GM19025 (cell line): Measurements from ENCODE around the gene ST3GAL6.

Experiments used
- ATAC-seq: cut with Tn5 transposase; IDR thresholded peaks from one replicate; pipeline ENCODE4 v1.9.1; 2021; ENCODE audit warnings: mild to moderate bottlenecking, low read depth, moderate library complexity; ENCODE audit not compliant: unreplicated experiment

Gene ST3GAL6, protein sequence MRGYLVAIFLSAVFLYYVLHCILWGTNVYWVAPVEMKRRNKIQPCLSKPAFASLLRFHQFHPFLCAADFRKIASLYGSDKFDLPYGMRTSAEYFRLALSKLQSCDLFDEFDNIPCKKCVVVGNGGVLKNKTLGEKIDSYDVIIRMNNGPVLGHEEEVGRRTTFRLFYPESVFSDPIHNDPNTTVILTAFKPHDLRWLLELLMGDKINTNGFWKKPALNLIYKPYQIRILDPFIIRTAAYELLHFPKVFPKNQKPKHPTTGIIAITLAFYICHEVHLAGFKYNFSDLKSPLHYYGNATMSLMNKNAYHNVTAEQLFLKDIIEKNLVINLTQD

DNA sequence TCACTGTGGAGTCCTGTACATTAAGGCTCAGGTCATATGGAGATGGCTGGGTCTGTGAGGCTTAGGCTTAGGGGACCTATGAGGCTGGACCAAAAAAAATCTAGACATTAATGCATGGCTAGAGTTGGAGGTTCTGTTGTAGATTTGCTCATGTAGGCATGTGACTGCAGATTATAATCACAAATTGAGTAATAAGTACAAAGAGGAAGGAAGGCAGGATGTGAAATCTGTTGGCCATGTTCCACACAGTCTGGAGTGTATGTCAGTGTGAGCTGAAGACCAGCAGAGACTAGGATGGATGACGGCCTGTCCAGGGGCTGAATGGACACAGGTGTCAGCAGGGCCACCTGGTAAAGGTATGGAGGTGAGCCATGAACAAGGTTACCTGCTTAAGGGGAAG, at the start of gene ST3GAL6:
Gene ST3GAL6, plus strand, starts transcription at position 265 of the 400 bp plus-strand sequence. CDS start 5,101 bp downstream, outside the sequence.
- ATAC-seq = no peak

DNA sequence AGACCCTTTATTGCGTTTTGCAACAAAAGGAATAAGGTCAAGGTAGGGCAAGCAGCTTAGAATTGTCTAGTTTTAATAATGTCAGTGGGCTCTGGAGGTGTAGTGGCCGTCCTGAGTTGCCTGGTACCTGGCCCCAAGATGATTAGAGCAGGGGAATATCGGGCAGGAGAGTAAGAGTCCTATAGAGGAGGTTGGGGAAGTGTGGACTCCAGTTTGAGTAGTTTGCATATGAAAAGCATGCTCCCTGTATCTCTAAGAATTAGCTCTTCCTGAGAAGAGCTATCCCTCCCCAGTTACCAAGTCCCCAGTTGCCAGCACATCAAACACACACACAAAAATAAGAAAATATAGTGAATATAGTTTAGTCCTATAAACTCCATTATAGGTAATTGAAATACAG, 49.2 kb upstream of the ST3GAL6 start:
- ATAC-seq = no peak

DNA sequence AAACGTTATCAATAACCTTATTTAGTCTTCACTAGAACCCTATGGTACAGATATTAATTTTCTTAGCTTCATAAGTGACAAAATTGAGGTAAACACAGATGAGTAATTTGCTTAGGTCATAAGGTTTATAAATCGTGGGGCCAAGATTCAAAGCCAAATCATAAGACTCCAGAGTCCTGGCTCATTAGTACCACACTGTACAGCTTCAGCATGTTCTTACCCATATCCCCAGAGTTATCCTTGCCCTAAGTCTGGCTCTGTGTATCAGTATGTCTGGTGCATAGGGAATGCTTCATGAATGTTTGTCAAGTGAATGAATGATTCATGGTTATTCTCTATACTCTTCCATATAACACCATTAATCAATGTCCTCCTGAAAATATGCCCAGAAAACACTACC, 45.6 kb upstream of the ST3GAL6 start:
- no peak for ATAC-seq

DNA sequence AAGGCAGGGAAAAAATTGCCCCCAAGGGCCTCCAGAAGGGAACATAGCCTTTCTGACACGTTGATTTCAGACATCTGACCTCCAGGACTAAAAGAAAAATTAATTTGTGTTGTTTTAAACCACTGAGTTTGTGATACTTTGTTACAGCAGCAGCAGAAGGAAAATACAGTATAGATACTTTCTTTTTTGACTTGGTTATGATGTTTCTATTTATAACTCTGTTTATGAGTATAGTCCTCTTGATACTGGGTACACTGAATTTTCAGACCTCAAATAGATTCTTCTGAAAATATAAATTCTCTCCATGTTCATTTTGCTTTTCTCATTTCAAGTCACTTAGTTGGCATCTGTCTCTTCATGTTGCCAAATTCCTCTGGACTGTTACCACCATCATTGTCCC, 44.4 kb upstream of the ST3GAL6 start:
- ATAC-seq = no peak

DNA sequence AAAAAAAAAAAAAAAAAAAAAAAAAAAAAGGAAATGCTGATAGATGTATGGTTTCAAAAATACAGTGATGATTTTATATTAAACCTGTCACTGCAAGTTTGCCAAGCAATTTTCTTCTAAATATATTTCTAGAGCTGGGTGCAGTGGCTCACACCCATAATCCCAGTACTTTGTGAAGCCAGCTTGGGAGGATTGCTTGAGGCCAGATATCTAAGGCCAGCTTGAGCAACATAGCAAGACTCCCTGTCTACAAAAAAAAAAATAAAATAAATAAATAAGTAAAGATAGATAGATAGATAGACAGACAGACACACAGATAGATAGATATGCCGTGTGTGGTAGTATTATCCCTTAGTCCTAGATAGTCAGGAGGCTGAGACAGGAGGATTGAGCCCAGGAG, 41.4 kb upstream of the ST3GAL6 start:
- ATAC-seq = no peak

DNA sequence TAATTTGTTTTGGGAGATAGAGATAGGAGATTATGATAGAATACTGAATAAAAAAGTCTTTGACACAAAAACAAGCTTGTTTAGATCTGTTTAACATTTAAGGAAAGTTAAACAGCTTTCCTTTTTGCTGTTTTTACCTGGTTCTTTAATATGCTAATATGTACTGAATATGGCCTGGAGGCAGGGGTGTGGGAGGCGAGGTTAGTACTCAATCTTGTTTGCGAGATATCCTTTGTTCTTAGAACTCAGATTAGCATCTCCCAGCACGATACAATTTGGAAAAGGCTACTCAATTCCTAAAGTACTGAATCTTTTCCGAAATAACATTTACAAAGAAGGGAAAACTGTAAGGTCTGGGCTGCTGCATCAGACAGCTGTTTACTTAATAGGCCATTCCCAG, 40.8 kb upstream of the ST3GAL6 start:
- no peak for ATAC-seq

DNA sequence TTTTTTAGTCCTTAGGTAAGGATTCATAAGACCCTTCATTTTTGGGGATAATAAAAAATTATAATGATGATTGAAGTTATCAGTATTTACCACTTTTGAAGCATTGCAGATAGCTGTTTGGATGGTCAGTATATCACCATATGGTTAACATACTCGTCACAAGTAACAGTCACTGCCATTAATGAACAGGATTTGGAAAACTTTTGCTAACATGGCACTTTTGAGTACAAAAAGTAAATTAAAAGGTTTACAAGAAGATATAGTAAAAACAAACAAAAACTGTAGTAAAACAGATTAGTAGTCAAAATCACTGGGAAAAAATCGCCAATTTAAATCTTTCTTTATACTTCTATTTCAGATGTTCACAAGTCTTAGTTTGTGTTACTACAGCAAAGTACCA, 37.8 kb upstream of the ST3GAL6 start:
- no peak for ATAC-seq

DNA sequence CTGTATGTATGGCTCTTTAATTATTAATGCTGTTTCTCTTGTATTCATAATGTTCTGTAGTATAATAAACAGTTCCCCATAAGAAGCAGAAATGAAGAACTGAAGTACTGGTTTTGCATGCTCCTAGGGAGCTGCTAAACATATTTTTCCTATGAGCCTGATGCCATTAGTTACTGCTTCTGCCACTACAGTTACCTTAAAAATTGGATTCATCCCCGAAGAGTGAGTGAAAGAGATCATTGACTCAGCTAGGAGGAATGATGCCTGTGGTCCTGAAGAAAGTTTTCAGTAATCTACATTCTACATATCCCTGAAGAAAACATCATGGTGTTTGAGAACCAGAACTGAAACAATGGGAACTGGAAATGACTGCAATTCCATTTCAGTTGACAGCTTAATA, 37.1 kb upstream of the ST3GAL6 start:
- ATAC-seq = no peak

DNA sequence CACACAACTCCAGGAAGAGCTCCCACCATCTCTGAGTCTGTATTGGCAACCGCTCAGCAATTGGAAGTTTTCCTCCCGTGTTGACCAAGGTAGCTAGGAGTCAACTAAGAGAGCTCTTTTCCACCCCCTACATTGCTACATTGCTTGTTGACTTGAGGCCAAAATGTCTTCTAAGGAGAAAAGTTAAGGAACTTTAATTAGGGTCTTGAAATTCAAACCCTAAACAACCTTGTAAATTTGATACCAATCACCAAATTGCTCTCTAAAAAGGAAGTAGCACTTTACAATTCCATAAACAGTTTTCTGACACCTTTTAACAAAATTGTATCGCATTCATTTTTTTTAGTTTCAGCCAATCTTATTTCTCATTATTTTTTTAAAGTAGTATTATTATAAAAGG, 35.5 kb upstream of the ST3GAL6 start:
- ATAC-seq = no peak

DNA sequence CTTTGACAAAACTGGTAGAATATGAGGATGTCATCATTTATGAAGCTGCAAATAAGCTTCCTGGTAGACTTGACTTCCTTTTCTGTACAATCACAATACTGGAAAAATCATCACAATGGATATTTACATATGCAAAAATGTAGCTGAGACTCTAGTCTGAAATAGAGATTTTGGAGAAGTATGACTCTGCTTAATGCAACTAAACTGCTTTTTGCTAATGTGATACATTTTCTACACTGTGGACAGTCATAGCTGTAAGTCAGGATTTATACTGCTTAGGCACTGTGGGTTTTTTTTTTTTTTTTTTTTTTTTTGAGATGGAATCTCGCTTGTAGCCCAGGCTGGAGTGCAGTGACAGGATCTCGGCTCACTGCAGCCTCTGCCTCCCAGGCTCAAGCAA, 34.5 kb upstream of the ST3GAL6 start:
- no peak for ATAC-seq

DNA sequence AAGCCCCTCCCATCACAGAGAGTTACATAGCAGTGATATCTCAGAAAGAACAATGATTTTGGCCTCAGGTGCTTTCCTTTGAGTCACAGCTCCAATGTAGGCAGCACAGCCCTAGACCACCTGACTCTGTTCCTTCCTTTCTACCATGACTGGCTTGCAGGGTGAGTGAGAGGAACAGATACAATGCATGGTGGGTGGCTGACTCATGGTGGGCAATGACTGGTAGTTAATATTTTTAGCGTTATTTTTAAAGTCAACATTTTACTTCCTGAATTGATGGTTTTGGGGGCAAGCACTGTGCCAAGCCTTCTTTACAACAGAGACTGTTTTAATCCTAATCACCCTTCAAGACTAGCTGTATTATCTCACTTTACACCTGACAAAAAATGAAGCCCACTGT, 32.8 kb upstream of the ST3GAL6 start:
- no peak for ATAC-seq

DNA sequence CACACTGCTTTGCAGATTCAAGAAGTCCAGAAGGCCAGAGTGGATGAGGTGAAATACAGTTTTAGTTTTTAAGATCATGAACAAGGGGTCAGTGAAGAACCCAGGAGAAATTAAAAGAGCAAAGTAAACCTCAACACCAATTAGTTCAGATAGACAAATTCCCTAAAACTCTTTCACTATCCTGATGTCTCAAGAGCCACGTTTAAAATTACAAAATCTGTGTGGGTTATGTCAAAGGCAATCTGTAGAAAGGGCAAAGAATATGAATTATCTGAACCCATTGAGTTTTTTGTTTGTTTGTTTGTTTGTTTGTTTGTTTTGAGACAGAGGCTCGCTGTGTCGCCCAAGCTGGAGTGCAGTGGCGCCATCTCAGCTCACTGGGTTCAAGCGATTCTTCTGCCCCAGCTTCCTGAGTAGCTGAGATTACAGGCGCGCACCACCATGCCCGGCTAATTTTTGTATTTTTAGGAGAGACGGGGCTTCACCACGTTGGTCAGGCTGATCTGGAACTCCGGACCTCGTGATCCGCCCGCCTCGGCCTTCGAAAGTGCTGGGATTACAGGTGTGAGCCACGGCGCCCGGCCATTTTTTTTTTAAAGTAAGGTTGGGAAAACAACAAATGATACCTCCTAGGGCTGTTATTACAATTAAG, 32.1 kb upstream of the ST3GAL6 start:
- no peak for ATAC-seq

DNA sequence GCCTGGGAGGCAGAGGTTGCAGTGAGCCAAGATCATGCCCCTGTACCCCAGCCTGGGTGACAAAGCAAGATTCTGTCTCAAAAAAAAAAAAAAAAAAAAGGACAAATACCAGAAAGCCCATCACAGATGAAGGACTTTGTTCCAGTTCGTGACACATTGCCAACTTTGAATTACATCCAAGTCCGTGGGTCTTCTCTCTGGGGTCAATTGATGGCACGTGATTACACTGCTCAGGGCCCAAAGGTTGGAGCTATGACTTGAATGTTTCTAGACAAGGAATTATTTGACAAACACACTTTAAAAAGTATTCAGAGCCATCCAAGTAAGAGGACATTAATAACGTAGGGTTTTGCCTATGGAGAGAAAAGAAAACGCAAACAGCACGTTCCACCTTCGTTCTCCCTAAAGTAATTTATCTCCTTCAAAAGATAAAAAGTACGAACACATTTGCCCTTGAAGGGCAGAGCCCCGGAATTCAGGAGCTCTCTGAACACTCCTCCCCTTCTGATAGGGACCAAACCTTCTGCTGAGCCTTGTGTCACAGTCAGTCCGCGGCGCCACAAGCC, 31.3 kb upstream of the ST3GAL6 start:
- ATAC-seq = peak; percentile 27

DNA sequence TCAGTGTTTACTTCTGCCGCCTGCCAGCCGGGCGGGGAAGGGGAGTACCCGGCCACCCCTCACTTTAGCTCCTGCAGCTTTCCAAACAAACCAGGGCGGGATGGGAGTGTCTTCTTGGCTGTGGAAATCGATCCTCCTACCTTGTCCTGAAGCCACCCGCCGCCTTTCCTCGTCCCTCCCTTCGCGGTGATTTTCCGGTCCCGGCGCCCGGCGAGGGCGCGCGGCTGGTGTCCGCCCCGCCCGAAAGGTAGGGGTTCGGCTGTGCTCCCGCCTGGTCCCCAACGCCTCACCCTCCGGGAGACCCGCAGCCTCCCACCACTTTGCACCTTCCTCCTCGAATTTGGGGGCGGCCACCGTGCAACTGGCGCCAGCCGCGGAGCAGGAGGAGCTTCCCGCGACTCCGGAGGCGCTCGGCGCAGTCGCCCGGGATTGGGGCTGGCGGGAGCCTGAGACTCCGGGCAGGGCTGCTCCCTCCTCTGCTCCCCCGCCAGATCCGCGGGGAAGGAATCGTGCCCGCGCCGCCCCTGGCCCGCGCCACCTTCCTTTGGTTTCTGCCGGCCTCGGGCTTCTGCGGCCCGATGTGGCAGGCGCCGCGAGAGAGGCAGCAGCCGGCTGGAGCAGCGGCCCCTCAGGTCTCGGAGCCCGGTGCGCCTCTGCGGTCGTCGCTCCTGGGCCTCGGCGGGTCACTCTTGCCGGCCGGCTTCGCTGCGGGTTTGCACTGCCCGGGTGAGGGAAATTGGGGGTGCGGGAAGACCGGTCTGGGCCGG, 30.7 kb upstream of the ST3GAL6 start:
- peak; percentile 29 for ATAC-seq

DNA sequence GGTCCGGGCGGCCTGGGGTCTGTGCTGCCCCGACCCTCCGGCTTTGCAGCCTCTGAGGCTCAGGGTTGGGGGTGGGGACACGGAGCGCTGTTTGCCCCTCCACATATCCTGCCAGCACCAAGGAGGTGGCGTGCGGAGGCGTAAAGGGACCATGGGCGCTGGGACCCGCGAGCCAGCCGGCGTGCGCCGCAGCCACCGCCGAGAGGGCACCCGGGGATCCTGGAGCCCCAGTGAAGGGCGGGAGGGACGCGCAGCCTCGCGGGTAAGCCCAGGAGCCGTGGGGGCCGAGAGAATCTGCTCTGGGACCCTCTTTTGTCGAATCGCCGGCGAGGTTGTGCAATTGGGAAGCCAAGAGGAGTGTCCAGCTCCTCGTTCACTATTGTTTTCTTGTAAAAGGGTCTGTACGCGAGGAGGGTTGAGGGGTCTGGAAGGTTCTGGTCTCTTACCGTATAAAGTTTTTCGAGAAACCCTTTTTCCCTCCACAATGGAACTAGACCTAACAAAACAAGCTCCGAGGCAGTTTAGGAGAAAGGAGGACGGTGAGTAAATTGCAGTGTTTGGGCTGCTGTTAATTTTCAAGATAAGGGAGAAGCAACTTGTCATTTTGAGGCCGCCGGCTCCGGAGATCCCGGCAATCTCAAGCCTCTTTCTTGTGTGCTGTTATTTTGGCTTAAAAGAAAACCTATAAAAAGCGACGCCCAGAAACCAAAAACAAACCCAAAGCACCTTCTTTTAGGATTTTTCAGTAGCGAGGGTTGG, 29.9 kb upstream of the ST3GAL6 start:
- ATAC-seq = peak; percentile 20

DNA sequence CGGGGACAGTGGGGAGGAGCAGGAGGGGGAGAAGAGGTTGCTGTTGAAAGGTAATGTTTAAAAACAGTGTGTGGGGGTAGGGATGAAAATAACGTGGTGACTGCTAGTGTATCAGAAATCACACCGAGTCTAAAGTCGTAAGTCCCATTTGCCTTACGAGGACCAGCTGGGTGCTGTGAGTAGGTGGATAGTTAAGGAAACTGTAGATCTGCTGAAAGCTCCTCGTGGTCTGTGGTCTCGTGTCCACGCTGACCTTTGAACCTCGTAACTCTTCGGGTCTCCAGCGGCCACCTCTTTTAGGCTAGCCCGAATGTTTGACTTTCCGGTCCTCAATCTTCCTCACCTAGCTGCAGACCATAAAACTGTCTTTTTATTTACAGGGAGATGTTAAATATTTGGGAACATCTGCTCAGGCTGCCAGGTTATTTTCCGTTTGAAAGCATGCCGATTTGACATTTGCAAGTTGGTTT, 29.3 kb upstream of the ST3GAL6 start:
- ATAC-seq = peak; percentile 31

DNA sequence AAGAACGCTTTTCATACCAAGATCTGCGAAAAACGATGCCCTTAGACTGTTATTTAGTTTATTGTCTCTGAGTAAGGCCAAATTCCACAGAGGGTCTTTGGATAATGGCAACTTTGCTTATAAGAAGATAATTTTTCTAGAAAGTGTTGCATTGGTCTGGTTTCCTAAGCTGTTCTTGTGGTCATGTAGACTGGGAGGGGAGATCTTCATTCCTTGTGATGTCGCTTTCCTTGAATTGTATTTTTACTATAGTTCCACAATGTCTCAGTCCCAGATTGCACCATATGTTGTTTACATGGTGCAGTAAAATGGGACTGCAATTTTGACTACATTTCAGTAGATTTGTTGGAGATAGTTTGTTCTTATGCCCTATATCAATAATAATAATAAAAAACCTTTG, 28.8 kb upstream of the ST3GAL6 start:
- no peak for ATAC-seq

DNA sequence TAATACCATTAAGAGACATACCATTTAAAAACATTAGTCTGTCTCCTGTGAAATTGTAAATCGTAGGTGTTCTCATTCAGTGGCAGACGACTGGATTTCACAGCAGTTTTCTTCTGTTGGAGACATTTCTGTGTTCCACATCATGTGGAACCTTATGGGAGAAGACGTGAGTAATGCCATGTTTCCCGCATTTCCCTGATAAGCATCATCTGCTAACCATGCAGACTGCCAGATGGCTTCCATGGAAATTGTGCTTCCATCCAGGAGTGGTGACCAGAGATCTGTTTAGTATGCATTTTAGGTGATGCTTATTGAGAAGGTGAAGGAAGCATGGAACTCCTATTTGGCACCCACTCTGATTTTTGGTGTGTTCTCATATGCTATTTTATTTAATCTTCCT, 28.4 kb upstream of the ST3GAL6 start:
- ATAC-seq = no peak

DNA sequence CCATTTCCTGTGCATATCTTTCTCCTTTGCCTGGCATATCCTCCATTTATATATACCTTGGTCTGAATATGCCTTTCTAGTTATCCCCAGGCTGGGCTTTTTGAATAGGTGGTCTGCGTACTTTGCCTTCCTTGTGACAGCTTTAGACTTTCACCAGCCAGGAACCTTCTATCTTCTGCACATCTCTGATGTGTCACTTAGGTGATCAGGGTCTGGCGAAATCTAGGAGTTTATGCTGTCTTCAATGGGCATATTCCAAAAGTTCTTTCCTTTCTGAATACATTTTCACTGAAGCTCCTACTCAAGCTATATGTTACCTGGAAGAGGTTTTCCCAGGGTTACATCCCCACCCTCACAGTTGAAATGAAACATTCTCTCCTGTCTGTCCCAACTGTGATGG, 27.8 kb upstream of the ST3GAL6 start:
- no peak for ATAC-seq

DNA sequence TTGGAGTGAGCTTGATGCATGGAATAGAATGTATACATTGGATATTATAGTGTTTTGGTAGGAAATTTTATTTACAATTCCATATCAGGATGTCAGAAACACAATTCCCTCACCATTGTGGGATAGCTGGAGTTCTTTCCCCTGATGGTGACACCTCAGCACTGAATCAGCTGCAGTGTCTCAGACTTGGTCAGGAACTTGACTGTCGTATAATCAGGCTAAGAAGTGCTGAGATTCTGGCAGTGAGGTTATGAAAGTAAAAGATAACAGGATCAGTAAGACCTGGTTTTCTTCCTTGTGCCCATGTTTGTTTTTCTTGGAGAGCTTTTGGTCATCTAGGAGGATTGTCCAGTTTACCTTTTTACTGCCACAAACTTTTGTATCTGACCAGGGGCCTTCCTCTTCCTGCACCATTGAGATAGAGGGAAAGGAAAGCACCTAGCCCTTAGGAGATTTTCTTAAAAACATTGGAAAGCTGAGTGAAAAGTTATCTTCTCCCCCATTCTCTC, 27.3 kb upstream of the ST3GAL6 start:
- ATAC-seq = no peak
